ENCODE results near the gene IL12B. TPM values are rescaled to one million over a fixed set of nuclear protein-coding genes. Genes with fewer than 3 reads are reported as not detected.

IL12B gene
- total and polyA plus RNA-seq, 2 of the 4 experiments (the other 2 are of a cell fraction), result 0.03 TPM; not detected in 1

DNA sequence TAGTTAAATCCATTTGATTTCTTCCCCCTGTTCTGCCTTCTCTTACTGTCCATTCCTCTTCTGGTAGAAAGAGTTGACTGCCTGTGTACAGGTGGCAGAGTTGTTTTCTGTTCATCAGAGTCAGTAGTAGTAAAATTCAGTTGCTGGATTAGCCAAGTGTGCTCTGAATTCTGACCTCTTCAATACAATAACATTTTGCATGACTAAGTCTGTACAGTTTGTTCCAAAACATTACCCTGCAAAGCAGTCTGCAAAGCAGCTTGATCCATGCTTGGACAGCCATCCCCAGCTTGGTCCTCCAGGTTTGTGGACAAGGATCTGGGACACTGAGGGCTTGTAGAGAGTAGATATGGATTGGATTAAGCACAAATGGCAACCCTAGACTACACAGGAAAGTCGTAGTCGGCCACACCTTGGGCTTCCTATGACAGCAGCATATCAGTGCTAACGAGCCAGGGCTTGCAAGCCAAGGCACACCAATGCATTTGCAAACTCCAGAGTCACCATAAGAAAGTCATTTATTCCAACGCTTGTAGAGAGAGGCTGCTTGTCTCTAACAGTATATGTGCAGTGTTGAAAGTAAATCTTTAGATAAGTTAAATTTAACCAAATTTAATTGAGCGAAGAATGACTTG lies 25.2 kb downstream of the IL12B start:
- no peak overlapping the region for H3K23ac ChIP-seq (ENCODE audit: low read depth, low read length)
- no peak for TF ChIP-seq RAD21 (IDR thresholded peaks at IDR 0.05; ENCODE audit: low read length)
- no peak for TF ChIP-seq RCOR1 (IDR thresholded peaks at IDR 0.05; ENCODE audit: insufficient replicate concordance, low read length)
- no peak for TF ChIP-seq SMC3 (IDR thresholded peaks at IDR 0.05; ENCODE audit: low read depth, low read length)
- TF ChIP-seq, protein P1, sequence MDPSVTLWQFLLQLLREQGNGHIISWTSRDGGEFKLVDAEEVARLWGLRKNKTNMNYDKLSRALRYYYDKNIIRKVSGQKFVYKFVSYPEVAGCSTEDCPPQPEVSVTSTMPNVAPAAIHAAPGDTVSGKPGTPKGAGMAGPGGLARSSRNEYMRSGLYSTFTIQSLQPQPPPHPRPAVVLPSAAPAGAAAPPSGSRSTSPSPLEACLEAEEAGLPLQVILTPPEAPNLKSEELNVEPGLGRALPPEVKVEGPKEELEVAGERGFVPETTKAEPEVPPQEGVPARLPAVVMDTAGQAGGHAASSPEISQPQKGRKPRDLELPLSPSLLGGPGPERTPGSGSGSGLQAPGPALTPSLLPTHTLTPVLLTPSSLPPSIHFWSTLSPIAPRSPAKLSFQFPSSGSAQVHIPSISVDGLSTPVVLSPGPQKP (IDR thresholded peaks at IDR 0.05; ENCODE audit: borderline replicate concordance, low read depth, low read length), result no peak
- no peak for TF ChIP-seq FOS (IDR thresholded peaks at IDR 0.05; ENCODE audit: low read depth, low read length)
- TF ChIP-seq CHD1 (IDR thresholded peaks at IDR 0.05; ENCODE audit: low read depth, low read length), result no peak
- no peak for TF ChIP-seq MXI1 (IDR thresholded peaks at IDR 0.05; ENCODE audit: borderline replicate concordance, low read depth, low read length)
- peaks cover 12% of the 10 kb centered on the region for H3K9me3 ChIP-seq (ENCODE audit: control insufficient read depth, insufficient read depth, low read length)
- CTCF ChIA-PET, result interaction anchor here (0.8 kb wide), 1 partner anchor 18 kb away, joined by 3 read pairs; no protein-coding TSS in a partner anchor
- intact Hi-C loops (cut with micrococcal nuclease), result no loop called here
- dilution Hi-C loops (cut with HindIII; ENCODE audit: low sequenced_read_pairs, unreplicated experiment), result no loop called here
- WGBS, 2 experiments (ENCODE audit: extremely low coverage in 2 of 2, insufficient read length in 1 of 2), result no CpG with 5 or more reads among the region's 5 CpGs
- no peak overlapping the region for H3K4me2 ChIP-seq (ENCODE audit: low read depth, low read length)
- no peaks in the 10 kb centered on the region for H3K9me1 ChIP-seq (ENCODE audit: insufficient read depth, low read length)
- peaks cover 2% of the 10 kb centered on the region; the same call in 1 of the 2 replicates for H3K4me1 ChIP-seq (ENCODE audit: control insufficient read depth, insufficient read depth, low read length)
- H4K5ac ChIP-seq (ENCODE audit: low read depth, low read length), result no peak overlapping the region
- no peak overlapping the region for H3K4ac ChIP-seq (ENCODE audit: low read depth, low read length)
- no peak overlapping the region for H4K91ac ChIP-seq (ENCODE audit: insufficient read depth, low read depth, low read length)
- no peak overlapping the region for H3K56ac ChIP-seq (ENCODE audit: extremely low read depth, insufficient read depth, low read length)
- no peak overlapping the region for H2AK5ac ChIP-seq (ENCODE audit: low read depth, low read length)
- H3K4me3 ChIP-seq (ENCODE audit: insufficient read depth, low read depth, low read length), result no peak overlapping the region
- no peaks in the 10 kb centered on the region for H3K36me3 ChIP-seq (ENCODE audit: control insufficient read depth, insufficient read depth, low read length)
- H3K79me1 ChIP-seq (ENCODE audit: low read depth in 1 of 2, low read length in 2 of 2), result no peaks in the 10 kb centered on the region
- ATAC-seq (ENCODE audit: low read depth) (peak; percentile 61; the same call in 1 of the 2 replicates), DNase-seq (peak; percentile 33)
- no peak overlapping the region for H3K18ac ChIP-seq (ENCODE audit: low read depth, low read length)
- POLR2A ChIA-PET (ENCODE audit: unreplicated experiment), result no interaction called here
- in situ Hi-C loops (cut with MboI; ENCODE audit: low sequenced_read_pairs), result no loop called here
- H2BK15ac ChIP-seq (ENCODE audit: low read depth, low read length), result no peak overlapping the region
- H3K14ac ChIP-seq (replicated peaks; ENCODE audit: low read depth, low read length), result no peak overlapping the region
- H4K8ac ChIP-seq (ENCODE audit: low read depth in 2 of 2, low read length in 2 of 2), result no peak overlapping the region
- BruUV-seq (replicated peaks), result no TSS peak
- no peaks in the 10 kb centered on the region for H4K20me1 ChIP-seq (ENCODE audit: insufficient read depth, low read length)
- H3K27me3 ChIP-seq (ENCODE audit: control insufficient read depth, insufficient read depth, low read length), result peaks cover 19% of the 10 kb centered on the region
- H2AK9ac ChIP-seq (replicated peaks; ENCODE audit: low read depth, low read length, poor library complexity), result no peak overlapping the region
- no peak overlapping the region for H2BK20ac ChIP-seq (ENCODE audit: low read depth, low read length)
- no peak overlapping the region for H2BK120ac ChIP-seq (ENCODE audit: low read depth, low read length)
- H3K9ac ChIP-seq (ENCODE audit: low read depth, low read length), result no peak overlapping the region
- no peak overlapping the region for H3K27ac ChIP-seq (ENCODE audit: insufficient read depth, low read length)
- no peak overlapping the region for H2BK5ac ChIP-seq (ENCODE audit: low read depth, low read length, poor library complexity, severe bottlenecking)
- no peak overlapping the region for H2AFZ ChIP-seq (replicated peaks; ENCODE audit: low read length, poor library complexity)

Measured in IMR-90 (cell line).